ENCODE measurements around the gene MAST4.

MAST4 gene

DNA sequence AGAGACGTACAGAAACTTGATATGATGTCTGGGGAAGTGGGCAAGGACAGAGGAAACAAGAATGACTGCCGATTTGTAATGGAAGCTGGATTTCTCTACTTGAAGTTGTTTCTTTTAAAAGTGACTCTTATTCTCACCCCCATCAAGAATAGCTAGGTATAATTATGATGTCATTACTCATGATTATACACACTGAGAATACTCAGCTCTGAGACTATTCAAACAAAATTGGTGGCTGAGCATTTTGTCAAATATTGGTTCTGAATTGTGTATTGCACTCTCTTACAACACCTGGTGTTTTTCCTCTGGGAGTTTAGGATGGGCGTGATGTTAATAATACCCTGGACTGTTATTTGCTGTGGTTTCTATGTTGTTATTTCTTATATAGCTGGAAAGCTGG is 46.3 kb downstream of the MAST4 start:
- Mint-ChIP-seq H3K27me3 (peaks cover 8 to 14% of the 10 kb centered on the region in 2 donors), H3K36me3 (ENCODE audit: insufficient read depth) (no peaks in the 10 kb centered on the region), H3K27ac (no peak overlapping the region), H3K4me3 (no peak overlapping the region), H3K9me3 (no peaks in the 10 kb centered on the region), H3K4me1 (ENCODE audit: low read depth in 2 of 2) (no peaks in the 10 kb centered on the region)
- DNase-seq (no peak), ATAC-seq (replicated peaks) (no peak)

DNA sequence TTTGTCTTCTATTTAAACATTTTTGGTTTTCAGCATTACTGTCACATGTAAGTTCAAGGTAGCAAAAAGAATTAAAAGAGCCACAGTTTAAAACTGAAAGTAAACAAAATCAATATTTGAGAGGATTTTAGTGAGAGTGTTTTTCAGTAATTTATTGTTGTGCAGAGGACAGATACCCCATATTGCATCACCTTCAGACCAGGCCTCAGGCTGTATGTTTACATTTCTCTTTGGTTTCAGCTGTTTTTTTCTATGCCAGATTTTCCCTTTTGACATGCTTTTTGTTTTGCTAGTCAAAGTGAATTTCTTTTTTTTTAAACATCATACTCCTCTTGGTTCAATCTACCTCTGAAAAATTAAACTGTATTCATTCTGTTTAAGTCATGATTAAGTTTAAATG is 47.2 kb downstream of the MAST4 start:
- H3K36me3 Mint-ChIP-seq (ENCODE audit: insufficient read depth), result no peaks in the 10 kb centered on the region
- H3K4me3 Mint-ChIP-seq, result no peak overlapping the region
- ATAC-seq (replicated peaks) (no peak), DNase-seq (no peak)
- H3K27ac Mint-ChIP-seq, result no peak overlapping the region
- H3K27me3 Mint-ChIP-seq, result peaks cover 8 to 20% of the 10 kb centered on the region in 2 donors
- H3K9me3 Mint-ChIP-seq, result no peaks in the 10 kb centered on the region
- no peaks in the 10 kb centered on the region for H3K4me1 Mint-ChIP-seq (ENCODE audit: low read depth in 2 of 2)

GRCh38 chr5:66644111-66644510 is 47.9 kb downstream of the MAST4 start:
- no peaks in the 10 kb centered on the region for H3K4me1 Mint-ChIP-seq (ENCODE audit: low read depth in 2 of 2)

DNA sequence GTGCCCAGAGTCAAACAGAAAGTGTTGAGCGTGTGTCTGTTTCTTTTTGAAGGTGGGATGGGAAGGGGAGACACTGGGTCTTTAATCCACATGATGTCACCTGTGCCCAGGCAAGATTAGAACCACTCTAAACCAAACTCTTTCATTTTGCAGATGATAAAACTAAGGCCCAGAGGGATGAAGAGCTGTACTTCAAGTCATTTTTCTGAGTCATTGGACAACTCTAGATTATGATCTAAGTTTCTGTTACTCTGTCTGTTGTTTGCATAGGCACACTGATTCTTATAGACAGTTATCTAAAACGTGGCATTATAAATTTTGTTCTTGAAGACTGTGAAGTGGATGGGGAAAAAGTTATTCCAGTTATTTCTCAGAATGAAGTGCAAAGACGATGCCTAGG is 48.8 kb downstream of the MAST4 start:
- Mint-ChIP-seq H3K36me3 (ENCODE audit: insufficient read depth) (peaks cover 2% of the 10 kb centered on the region), H3K9me3 (no peaks in the 10 kb centered on the region), H3K27ac (no peak overlapping the region), H3K4me1 (ENCODE audit: low read depth in 2 of 2) (no peaks in the 10 kb centered on the region), H3K4me3 (no peak overlapping the region), H3K27me3 (peaks cover 20 to 23% of the 10 kb centered on the region in 2 donors)
- DNase-seq (no peak), ATAC-seq (replicated peaks) (no peak)

More at GRCh38 chr5:66644111-66644510, 47.9 kb downstream of the MAST4 start:
- H3K27me3 Mint-ChIP-seq, result peaks cover 11 to 18% of the 10 kb centered on the region in 2 donors
- no peak overlapping the region for H3K4me3 Mint-ChIP-seq
- no peaks in the 10 kb centered on the region for H3K36me3 Mint-ChIP-seq (ENCODE audit: insufficient read depth)
- DNase-seq (no peak), ATAC-seq (replicated peaks) (no peak)
- H3K27ac Mint-ChIP-seq, result no peak overlapping the region
- no peaks in the 10 kb centered on the region for H3K9me3 Mint-ChIP-seq

DNA sequence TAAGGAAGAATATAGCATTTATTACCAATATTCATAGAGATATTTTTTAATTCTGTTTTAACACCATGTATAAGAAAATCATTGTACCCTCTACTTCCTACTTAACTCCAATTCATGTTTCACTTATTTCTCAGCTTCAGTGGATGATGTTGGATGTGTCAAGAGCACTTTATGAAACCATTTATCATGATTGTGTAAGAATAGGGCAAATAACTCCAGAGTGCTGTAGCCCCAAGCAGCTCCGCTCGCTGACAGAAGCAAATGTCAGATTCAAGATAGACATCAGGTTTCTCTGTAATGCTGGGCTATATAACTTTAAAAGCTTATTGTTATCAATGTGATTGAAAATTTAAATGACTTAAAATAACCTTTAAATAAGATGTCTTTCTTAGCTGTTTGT is 50.4 kb downstream of the MAST4 start:
- Mint-ChIP-seq H3K4me1 (ENCODE audit: low read depth in 2 of 2) (no peaks in the 10 kb centered on the region), H3K27ac (no peak overlapping the region), H3K9me3 (no peaks in the 10 kb centered on the region), H3K4me3 (no peak overlapping the region), H3K27me3 (peaks cover 20 to 23% of the 10 kb centered on the region in 2 donors), H3K36me3 (ENCODE audit: insufficient read depth) (peaks cover 2% of the 10 kb centered on the region)
- no peak for DNase-seq
- no peak for ATAC-seq (replicated peaks)

GRCh38 chr5:66647146-66647856 is 51.1 kb downstream of the MAST4 start:
- Mint-ChIP-seq H3K36me3 (ENCODE audit: insufficient read depth) (peaks cover 2% of the 10 kb centered on the region), H3K9me3 (no peaks in the 10 kb centered on the region), H3K4me3 (no peak overlapping the region), H3K27me3 (peaks cover 20 to 21% of the 10 kb centered on the region in 2 donors), H3K4me1 (ENCODE audit: low read depth in 2 of 2) (no peaks in the 10 kb centered on the region), H3K27ac (no peak overlapping the region)
- ATAC-seq (replicated peaks) (no peak), DNase-seq (no peak)

DNA sequence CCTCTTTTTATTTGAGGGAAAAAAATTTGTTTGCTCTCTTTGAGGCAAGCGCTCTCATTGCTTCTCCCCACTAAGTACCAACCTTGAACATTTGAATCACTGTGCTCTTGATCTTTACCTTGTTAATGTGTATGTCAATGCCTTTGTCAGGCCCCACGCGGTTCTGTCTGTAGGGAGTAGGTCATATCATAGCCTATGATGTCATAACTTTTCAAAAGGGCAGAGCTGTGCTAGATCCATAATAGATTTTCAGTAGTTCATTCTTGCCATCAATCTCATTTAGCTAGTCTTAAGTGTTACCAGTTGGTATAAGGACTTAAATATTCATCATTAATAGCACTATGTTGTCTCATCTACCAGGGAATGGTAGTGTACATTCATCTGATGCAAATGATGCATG is 56.6 kb downstream of the MAST4 start:
- ATAC-seq (replicated peaks) (no peak), DNase-seq (no peak)
- Mint-ChIP-seq H3K4me1 (ENCODE audit: low read depth in 2 of 2) (no peaks in the 10 kb centered on the region), H3K4me3 (no peak overlapping the region), H3K27me3 (peaks cover 22 to 32% of the 10 kb centered on the region in 2 donors), H3K36me3 (ENCODE audit: insufficient read depth) (peaks cover 2% of the 10 kb centered on the region), H3K9me3 (no peaks in the 10 kb centered on the region), H3K27ac (no peak overlapping the region)

DNA sequence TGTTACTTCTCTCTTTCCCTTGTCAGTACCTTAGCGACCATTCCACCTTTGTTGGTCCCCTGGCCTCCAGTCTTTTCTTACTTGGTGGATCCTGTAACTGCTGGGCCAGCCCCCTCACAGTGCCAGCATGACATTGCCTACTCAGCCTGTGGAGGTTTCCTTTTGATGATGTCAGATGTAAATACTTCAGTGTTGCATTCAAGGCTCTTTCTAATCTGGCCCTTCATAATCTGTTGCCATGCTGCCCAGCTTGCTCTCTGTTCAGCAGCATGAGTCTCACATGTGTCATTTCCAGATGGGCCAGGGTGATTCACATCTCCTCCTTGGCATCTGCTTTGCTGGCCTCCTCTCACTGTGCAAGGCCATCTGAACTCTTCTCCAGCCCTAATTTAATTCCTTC is 57.1 kb downstream of the MAST4 start:
- ATAC-seq (replicated peaks) (no peak), DNase-seq (no peak)
- Mint-ChIP-seq H3K36me3 (ENCODE audit: insufficient read depth) (peaks cover 2% of the 10 kb centered on the region), H3K4me1 (ENCODE audit: low read depth in 2 of 2) (no peaks in the 10 kb centered on the region), H3K27ac (no peak overlapping the region), H3K9me3 (no peaks in the 10 kb centered on the region), H3K4me3 (no peak overlapping the region), H3K27me3 (peaks cover 20 to 32% of the 10 kb centered on the region in 2 donors)

GRCh38 chr5:66655395-66656324 is 59.5 kb downstream of the MAST4 start:
- H3K27me3 Mint-ChIP-seq, result peaks cover 17 to 32% of the 10 kb centered on the region in 2 donors
- no peaks in the 10 kb centered on the region for H3K4me1 Mint-ChIP-seq (ENCODE audit: low read depth in 2 of 2)
- H3K27ac Mint-ChIP-seq, result no peak overlapping the region
- DNase-seq (no peak), ATAC-seq (replicated peaks) (no peak)
- no peak overlapping the region for H3K4me3 Mint-ChIP-seq
- H3K9me3 Mint-ChIP-seq, result no peaks in the 10 kb centered on the region
- no peaks in the 10 kb centered on the region for H3K36me3 Mint-ChIP-seq (ENCODE audit: insufficient read depth)

DNA sequence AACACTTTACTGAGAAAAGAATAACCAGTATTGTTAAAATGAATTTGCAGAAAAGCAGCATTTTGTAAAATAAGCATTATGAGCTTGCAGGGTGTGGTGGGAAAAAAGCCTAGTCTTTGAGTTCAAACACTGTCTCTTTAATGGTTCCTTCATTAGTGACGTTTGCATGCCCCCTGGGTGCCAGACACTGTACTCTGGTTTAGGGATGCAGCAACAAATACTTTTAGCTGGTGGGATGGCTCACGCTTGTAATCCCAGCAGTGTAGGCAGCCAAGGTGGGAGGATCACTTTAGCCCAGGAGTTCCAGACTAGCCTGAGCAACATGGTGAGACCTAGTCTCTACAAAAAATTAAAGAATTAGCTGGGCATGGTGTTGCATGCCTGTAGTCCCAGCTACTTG is 62.3 kb downstream of the MAST4 start:
- no peak overlapping the region for H3K4me3 Mint-ChIP-seq
- H3K4me1 Mint-ChIP-seq (ENCODE audit: low read depth in 2 of 2), result no peaks in the 10 kb centered on the region
- H3K9me3 Mint-ChIP-seq, result peaks cover under 1 to 1% of the 10 kb centered on the region in 2 donors
- no peak for DNase-seq
- no peaks in the 10 kb centered on the region for H3K36me3 Mint-ChIP-seq (ENCODE audit: insufficient read depth)
- H3K27me3 Mint-ChIP-seq, result peaks cover 20 to 31% of the 10 kb centered on the region in 2 donors
- no peak for ATAC-seq (replicated peaks)
- H3K27ac Mint-ChIP-seq, result no peak overlapping the region

- no peak for ATAC-seq (replicated peaks)
- Mint-ChIP-seq H3K27me3 (peaks cover 18 to 28% of the 10 kb centered on the region in 2 donors), H3K9me3 (peaks cover 6% of the 10 kb centered on the region in 2 donors), H3K27ac (no peak overlapping the region), H3K4me3 (no peak overlapping the region), H3K36me3 (ENCODE audit: insufficient read depth) (no peaks in the 10 kb centered on the region), H3K4me1 (ENCODE audit: low read depth in 2 of 2) (no peaks in the 10 kb centered on the region)
- no peak for DNase-seq
These were observed 63.6 kb downstream of the MAST4 start for GRCh38 chr5:66659780-66660179.

- H3K27me3 Mint-ChIP-seq, result peaks cover 18 to 28% of the 10 kb centered on the region in 2 donors
These were observed 64.2 kb downstream of the MAST4 start for GRCh38 chr5:66660396-66660795.

GRCh38 chr5:66661149-66661548 is 65.0 kb downstream of the MAST4 start:
- peaks cover 18 to 28% of the 10 kb centered on the region in 2 donors for H3K27me3 Mint-ChIP-seq
- no peaks in the 10 kb centered on the region for H3K36me3 Mint-ChIP-seq (ENCODE audit: insufficient read depth)
- no peaks in the 10 kb centered on the region for H3K4me1 Mint-ChIP-seq (ENCODE audit: low read depth in 2 of 2)
- DNase-seq (no peak), ATAC-seq (replicated peaks) (no peak)
- peaks cover 6% of the 10 kb centered on the region in 2 donors for H3K9me3 Mint-ChIP-seq
- H3K27ac Mint-ChIP-seq, result no peak overlapping the region
- no peak overlapping the region for H3K4me3 Mint-ChIP-seq

More at GRCh38 chr5:66660396-66660795, 64.2 kb downstream of the MAST4 start:
- H3K4me3 Mint-ChIP-seq, result no peak overlapping the region
- no peak overlapping the region for H3K27ac Mint-ChIP-seq
- peaks cover 6% of the 10 kb centered on the region in 2 donors for H3K9me3 Mint-ChIP-seq
- no peaks in the 10 kb centered on the region for H3K4me1 Mint-ChIP-seq (ENCODE audit: low read depth in 2 of 2)
- no peaks in the 10 kb centered on the region for H3K36me3 Mint-ChIP-seq (ENCODE audit: insufficient read depth)
- no peak for DNase-seq
- ATAC-seq (replicated peaks), result no peak

DNA sequence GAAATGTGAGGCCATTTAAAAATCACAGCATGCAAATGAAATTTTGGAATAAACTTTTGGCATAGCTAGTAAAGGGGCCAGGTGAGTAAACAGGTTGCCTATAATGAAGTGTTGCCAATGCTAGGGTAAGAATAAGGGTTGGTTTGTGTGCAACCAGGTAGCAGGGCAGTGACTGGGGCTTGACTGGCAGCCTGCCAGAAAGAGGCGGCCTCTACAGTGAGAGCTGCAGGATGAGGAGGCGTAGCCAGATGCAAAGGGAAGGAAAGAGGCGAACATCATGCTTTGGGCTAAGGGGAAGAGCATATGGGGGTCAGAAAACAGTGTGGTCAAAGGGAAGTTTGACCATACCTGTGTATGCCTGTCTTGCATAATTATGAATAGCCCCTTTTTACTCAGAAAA is 70.6 kb downstream of the MAST4 start:
- DNase-seq, result no peak
- H3K4me1 Mint-ChIP-seq (ENCODE audit: low read depth in 2 of 2), result no peaks in the 10 kb centered on the region
- no peak overlapping the region for H3K4me3 Mint-ChIP-seq

More for the DNA sequence above, 70.6 kb downstream of the MAST4 start:
- ATAC-seq (replicated peaks), result no peak
- Mint-ChIP-seq H3K9me3 (peaks cover 6% of the 10 kb centered on the region in 2 donors), H3K27ac (no peak overlapping the region), H3K36me3 (ENCODE audit: insufficient read depth) (no peaks in the 10 kb centered on the region), H3K27me3 (peaks cover 36 to 49% of the 10 kb centered on the region in 2 donors)
